Transverse colon (tissue), 4 donors: Measurements from ENCODE around the gene DMXL1. TPM values are rescaled to one million over a fixed set of nuclear protein-coding genes. Genes with fewer than 3 reads are reported as not detected.

Source experiments
- DNase-seq: peaks from one replicate; pipeline ENCODE4 v3.0.0-alpha.2; 2019
- H3K27ac ChIP-seq, 4 donors: fragments of 200-600 bp; sonication (generic); 2 replicates each; pipeline ENCODE4 v1.5.1; 2016 to 2018; ENCODE audit warnings: inconsistent platforms in 4 of 4
- H3K27me3 ChIP-seq: fragments of 200-600 bp; sonication (generic); 2 replicates; pipeline ENCODE4 v1.5.1; 2017; ENCODE audit warnings: inconsistent platforms
- H3K36me3 ChIP-seq, 4 donors: fragments of 200-600 bp; sonication (generic); 2 replicates each; pipeline ENCODE4 v1.5.1; 2017 to 2019; ENCODE audit warnings: inconsistent platforms in 4 of 4
- H3K4me1 ChIP-seq, 4 donors: fragments of 200-600 bp; sonication (generic); 2 replicates each; pipeline ENCODE4 v1.5.1; 2017 to 2020; ENCODE audit warnings: inconsistent platforms in 4 of 4
- H3K4me3 ChIP-seq, 4 donors: fragments of 200-600 bp; sonication (generic); 1 replicate in 1 of 4; 2 replicates in 3 of 4; pipeline versions ENCODE4 v1.5.1 to v1.6.1; 2017 to 2019; ENCODE audit warnings: inconsistent platforms in 4 of 4
- H3K9me3 ChIP-seq, 2 donors: fragments of 200-600 bp; sonication (generic); 2 replicates each; pipeline ENCODE4 v1.5.1; 2017 to 2019; ENCODE audit warnings: inconsistent platforms in 2 of 2
- EP300 ChIP-seq: sonication (generic); formaldehyde crosslinking; IDR thresholded peaks from one replicate; pipeline ENCODE4 v1.6.1; 2017; ENCODE audit warnings: antibody characterized with exemption, low read depth
- POLR2A ChIP-seq: fragments of 450-650 bp; IDR thresholded peaks from one replicate; pipeline ENCODE4 v1.6.1; 2016; ENCODE audit warnings: antibody characterized with exemption, mild to moderate bottlenecking, moderate library complexity
- POLR2AphosphoS5 ChIP-seq, 3 donors: sonication (generic); formaldehyde crosslinking; IDR thresholded peaks; one replicate each; pipeline ENCODE4 v1.6.1; 2016; ENCODE audit warnings: antibody characterized with exemption in 3 of 3
- WGBS, 2 donors: methylation state at CpG; one replicate each; pipeline ENCODE4 v1.1.5; 2018; ENCODE audit warnings: low coverage in 1 of 2; 5-methylcytosine and 5-hydroxymethylcytosine counted together
- in situ Hi-C, 4 donors: fragments of 200-750 bp; cut with MboI; loops; one replicate each; pipeline versions ENCODE4 v1.15.0 to v1.15.1; 2017; ENCODE audit warnings: low sequenced_read_pairs in 3 of 4, low pct_ligation_motif_present in 1 of 4, low pct_unique_long_range_greater_than_20kb in 1 of 4
- intact Hi-C: fragments of 100-400 bp; cut with DNase I; formaldehyde crosslinking; loops from one replicate; pipeline ENCODE4 v1.15.1; 2023; ENCODE audit warnings: low total_unique reads
- small RNA-seq, 4 donors: library from RNA; depleted of rRNA; stranded (forward); fragments of <200 nt; gene quantifications; one replicate each; pipeline ENCODE3, GENCODE V24; 2016
- total RNA-seq, 4 donors: library from RNA; depleted of rRNA; stranded (reverse); fragments of >200 nt; gene quantifications; one replicate each; pipeline ENCODE4 v1.1.0, GENCODE V29; 2016
- TF ChIP-seq, protein P1 (sequence below), 5 experiments: fragments of 200-600 bp in 3 of 5; fragments of 450-650 bp in 2 of 5; sonication (generic) in 3 of 5; IDR thresholded peaks; 1 replicate in 2 of 5; 2 replicates in 3 of 5; pipeline ENCODE4 v1.5.1; 2016 to 2017; ENCODE audit warnings: antibody characterized with exemption in 5 of 5, inconsistent platforms in 3 of 5, mild to moderate bottlenecking in 2 of 5, moderate library complexity in 1 of 5

Gene DMXL1
- total RNA-seq, 4 donors from 2014 or later: 44.6 to 84.8 (median 58.2) TPM

DNA sequence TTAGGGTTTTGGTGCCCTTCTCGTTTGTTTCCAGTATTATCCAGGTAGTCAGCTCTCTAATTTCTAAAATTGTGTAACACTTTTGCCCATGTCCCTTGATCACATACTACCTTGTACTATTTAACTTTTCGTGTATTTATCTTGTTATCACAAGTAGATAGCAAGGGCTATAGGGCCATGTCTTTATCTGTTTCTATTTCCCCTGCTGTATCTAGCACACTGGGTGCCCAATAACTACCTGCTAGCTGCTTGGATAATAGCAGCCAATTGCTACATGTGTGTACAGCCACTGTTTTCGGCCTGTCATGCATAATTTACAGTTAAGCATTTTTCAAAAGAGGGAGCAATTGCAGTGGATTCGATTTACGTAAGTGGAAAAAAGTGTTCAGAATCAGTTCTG lies 220.2 kb downstream of the DMXL1 start:
- in situ Hi-C loops: no loop called here
- 85 to 92% methylated on average over 4 to 5 of the region's 5 CpGs for WGBS, 2 donors
- Histone ChIP-seq H3K27me3 (no peaks in the 10 kb centered on the region), H3K9me3 (no peaks in the 10 kb centered on the region), H3K36me3 (no peaks in the 10 kb centered on the region), H3K4me1 (peaks cover 0 to 30% (median 3%) of the 10 kb centered on the region in 4 donors), H3K27ac (no peak overlapping the region), H3K4me3 (no peak overlapping the region)
- intact Hi-C loops: no loop called here
- TF ChIP-seq EP300: no peak
- no peak for TF ChIP-seq POLR2A
- TF ChIP-seq, protein P1, sequence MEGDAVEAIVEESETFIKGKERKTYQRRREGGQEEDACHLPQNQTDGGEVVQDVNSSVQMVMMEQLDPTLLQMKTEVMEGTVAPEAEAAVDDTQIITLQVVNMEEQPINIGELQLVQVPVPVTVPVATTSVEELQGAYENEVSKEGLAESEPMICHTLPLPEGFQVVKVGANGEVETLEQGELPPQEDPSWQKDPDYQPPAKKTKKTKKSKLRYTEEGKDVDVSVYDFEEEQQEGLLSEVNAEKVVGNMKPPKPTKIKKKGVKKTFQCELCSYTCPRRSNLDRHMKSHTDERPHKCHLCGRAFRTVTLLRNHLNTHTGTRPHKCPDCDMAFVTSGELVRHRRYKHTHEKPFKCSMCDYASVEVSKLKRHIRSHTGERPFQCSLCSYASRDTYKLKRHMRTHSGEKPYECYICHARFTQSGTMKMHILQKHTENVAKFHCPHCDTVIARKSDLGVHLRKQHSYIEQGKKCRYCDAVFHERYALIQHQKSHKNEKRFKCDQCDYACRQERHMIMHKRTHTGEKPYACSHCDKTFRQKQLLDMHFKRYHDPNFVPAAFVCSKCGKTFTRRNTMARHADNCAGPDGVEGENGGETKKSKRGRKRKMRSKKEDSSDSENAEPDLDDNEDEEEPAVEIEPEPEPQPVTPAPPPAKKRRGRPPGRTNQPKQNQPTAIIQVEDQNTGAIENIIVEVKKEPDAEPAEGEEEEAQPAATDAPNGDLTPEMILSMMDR (IDR thresholded peaks at IDR 0.05): no peak
- no peak for DNase-seq

DNA sequence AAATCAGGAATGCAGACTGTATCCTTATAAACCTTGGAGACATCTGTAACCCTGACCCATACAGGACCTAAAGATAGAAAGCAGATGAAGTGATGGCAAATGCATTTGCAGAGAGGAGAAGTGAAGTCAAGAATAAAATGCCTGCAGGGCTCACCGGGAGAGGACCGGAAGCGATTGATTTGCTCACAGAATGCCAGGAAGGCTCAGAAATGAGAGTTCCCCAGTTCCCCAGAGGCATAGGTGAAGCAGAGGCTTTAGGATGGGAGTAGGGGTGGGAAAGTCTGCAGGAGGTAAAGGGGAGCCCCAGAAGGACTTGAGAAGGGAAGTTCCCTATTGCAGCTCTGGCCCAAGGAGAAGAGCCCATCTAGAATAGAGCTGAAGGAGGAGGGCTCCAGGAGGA lies 221.0 kb downstream of the DMXL1 start:
- 50 to 62% methylated on average over 2 to 3 of the region's 3 CpGs for WGBS, 2 donors
- no peaks in the 10 kb centered on the region for H3K36me3 ChIP-seq
- H3K27ac ChIP-seq: no peak overlapping the region
- peaks cover 0 to 28% (median 3%) of the 10 kb centered on the region in 4 donors for H3K4me1 ChIP-seq
- no peak for TF ChIP-seq POLR2AphosphoS5 (IDR thresholded peaks at IDR 0.05)
- no peak for TF ChIP-seq EP300
- TF ChIP-seq, protein P1 (IDR thresholded peaks at IDR 0.05): no peak
- intact Hi-C loops (no loop called here), in situ Hi-C loops (no loop called here)
- H3K4me3 ChIP-seq: no peak overlapping the region
- DNase-seq: no peak
- H3K9me3 ChIP-seq: no peaks in the 10 kb centered on the region
- no peaks in the 10 kb centered on the region for H3K27me3 ChIP-seq

DNA sequence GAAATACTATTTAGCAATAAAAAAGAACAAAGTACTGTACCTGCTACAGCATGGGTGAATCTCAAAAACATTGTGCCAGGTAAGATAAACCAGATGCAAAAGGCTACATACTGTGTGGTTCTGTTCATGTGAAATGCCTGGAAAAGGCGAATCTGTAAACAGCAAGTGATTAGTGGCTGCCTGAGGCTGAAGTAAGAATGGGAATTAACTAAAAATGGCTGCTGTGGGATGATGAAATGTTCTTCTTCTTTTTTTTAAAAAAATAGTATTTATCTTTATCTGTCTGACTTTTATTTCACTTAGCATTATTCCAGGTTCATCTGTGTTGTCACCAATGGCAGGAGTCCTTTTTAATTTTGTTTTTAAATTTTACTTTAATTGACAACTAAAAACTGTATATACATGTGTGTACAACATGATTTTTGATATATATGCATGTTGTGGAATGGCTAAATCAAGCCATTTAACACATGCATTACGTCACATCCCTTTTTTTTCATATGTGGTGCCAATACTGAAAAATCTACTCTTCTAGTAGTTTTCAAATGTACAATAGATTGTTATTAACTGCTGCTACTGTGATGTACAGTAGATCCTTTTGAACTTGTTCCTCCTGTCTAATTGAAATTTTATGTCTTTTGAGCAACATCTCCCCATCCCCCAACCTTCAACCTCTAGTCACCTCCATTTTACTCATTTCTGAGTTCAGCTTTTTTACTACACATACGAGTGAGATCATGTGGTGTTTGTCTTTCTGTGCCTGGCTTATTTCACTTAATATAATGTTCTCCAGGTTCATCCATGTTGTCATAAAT lies 222.0 kb downstream of the DMXL1 start:
- WGBS, 2 donors: 86 to 90% methylated on average over 3 of the region's 3 CpGs
- H3K4me1 ChIP-seq: peaks cover 0 to 21% (median 0%) of the 10 kb centered on the region in 4 donors
- intact Hi-C loops (no loop called here), in situ Hi-C loops (no loop called here)
- H3K27me3 ChIP-seq: no peaks in the 10 kb centered on the region
- H3K36me3 ChIP-seq: no peaks in the 10 kb centered on the region
- no peak for DNase-seq
- H3K4me3 ChIP-seq: no peak overlapping the region
- H3K27ac ChIP-seq: no peak overlapping the region
- no peaks in the 10 kb centered on the region for H3K9me3 ChIP-seq
- no peak for TF ChIP-seq EP300
- TF ChIP-seq, protein P1 (IDR thresholded peaks at IDR 0.05): no peak
- no peak for TF ChIP-seq POLR2A
- no peak for TF ChIP-seq POLR2AphosphoS5 (IDR thresholded peaks at IDR 0.05)

DNA sequence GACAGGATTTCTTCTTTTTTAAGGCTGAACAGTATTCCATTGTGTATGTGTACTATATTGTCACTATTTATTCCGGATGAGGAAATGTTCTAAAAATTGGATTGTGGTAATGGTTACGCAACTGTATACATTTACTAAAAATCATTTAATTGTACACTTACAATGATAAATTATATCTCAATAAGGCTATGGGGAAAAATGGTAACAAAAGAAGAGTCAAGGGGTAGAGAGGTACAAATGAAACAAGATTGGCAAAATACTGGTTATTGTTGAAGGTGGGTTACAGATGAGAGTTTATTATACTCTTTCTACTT lies 222.6 kb downstream of the DMXL1 start:
- in situ Hi-C loops: no loop called here

More for the DNA sequence above, 222.6 kb downstream of the DMXL1 start:
- Histone ChIP-seq H3K4me1 (peaks cover 0 to 15% (median 0%) of the 10 kb centered on the region in 4 donors), H3K4me3 (no peak overlapping the region), H3K27me3 (no peaks in the 10 kb centered on the region), H3K27ac (no peak overlapping the region), H3K9me3 (no peaks in the 10 kb centered on the region), H3K36me3 (no peaks in the 10 kb centered on the region)
- intact Hi-C loops: no loop called here
- WGBS, 2 donors: 89 to 91% methylated on average over 2 of the region's 2 CpGs
- TF ChIP-seq POLR2A (no peak), EP300 (no peak), POLR2AphosphoS5 (IDR thresholded peaks at IDR 0.05) (no peak)
- TF ChIP-seq, protein P1 (IDR thresholded peaks at IDR 0.05): no peak
- DNase-seq: no peak

Small RNAs within 50 kb of the gene (small RNA-seq; reads per million reads assigned to genes)
- gene LAMTOR3P2 (0 reads per million in 4 donors), gene MIR5706 (0 to 0.28 (median 0.09) reads per million in 4 donors), gene RNU6-701P (0 reads per million in 4 donors)

Other genes with a start within 250 kb of the DMXL1 start
- 10 to 100 TPM; 13.1 to 34.0 (median 23.0) TPM for gene DTWD2, start 82.5 kb upstream of the DMXL1 start, total RNA-seq